Natural killer cell (primary cell): ENCODE results near the gene ANXA3. TPM values are rescaled to one million over a fixed set of nuclear protein-coding genes. Genes with fewer than 3 reads are reported as not detected.

Source experiments
- ATAC-seq, 3 donors: fragments of 150-1000 bp in 2 of 3; fragments of 200-7000 bp in 1 of 3; cut with Tn5 transposase; 1 replicate in 1 of 3; 2 replicates in 2 of 3; pipeline ENCODE4 v1.10.0; 2021; ENCODE audit warnings: mild to moderate bottlenecking in 2 of 3, moderate library complexity in 2 of 3
- DNase-seq, 2 donors: peaks; one replicate each; pipeline versions ENCODE4 v3.0.0 to v3.0.0-alpha.2; 2013 to 2021; ENCODE audit warnings: mixed read lengths in 1 of 2
- H3K27ac ChIP-seq: one replicate; pipeline ENCODE4 v1.5.1; 2013; ENCODE audit warnings: mild to moderate bottlenecking, low read length
- H3K27me3 ChIP-seq: one replicate; pipeline ENCODE4 v1.6.1; 2013; ENCODE audit warnings: low read length; ENCODE audit not compliant: control insufficient read depth, insufficient read depth
- H3K36me3 ChIP-seq: one replicate; pipeline ENCODE4 v1.6.1; 2013; ENCODE audit warnings: low read length; ENCODE audit not compliant: control insufficient read depth, insufficient read depth
- H3K4me1 ChIP-seq: one replicate; pipeline ENCODE4 v1.6.1; 2013; ENCODE audit warnings: low read length; ENCODE audit not compliant: control insufficient read depth, insufficient read depth
- H3K4me3 ChIP-seq: one replicate; pipeline ENCODE4 v1.5.1; 2013; ENCODE audit warnings: low read length
- H3K9me3 ChIP-seq: one replicate; pipeline ENCODE4 v1.6.1; 2013; ENCODE audit warnings: low read length; ENCODE audit not compliant: control insufficient read depth, insufficient read depth
- H3K27ac Mint-ChIP-seq, 2 donors: one replicate each; pipeline ENCODE4 v1.8.0; 2022; ENCODE audit warnings: mild to moderate bottlenecking in 2 of 2, mixed read lengths in 2 of 2, moderate library complexity in 1 of 2
- H3K27me3 Mint-ChIP-seq, 2 donors: one replicate each; pipeline ENCODE4 v1.8.0; 2022; ENCODE audit warnings: low read depth in 2 of 2, mixed read lengths in 2 of 2
- H3K36me3 Mint-ChIP-seq: one replicate; pipeline ENCODE4 v1.8.0; 2022; ENCODE audit warnings: mixed read lengths
- H3K4me1 Mint-ChIP-seq, 2 donors: one replicate each; pipeline ENCODE4 v1.8.0; 2022; ENCODE audit warnings: mixed read lengths in 2 of 2
- H3K4me3 Mint-ChIP-seq: one replicate; pipeline ENCODE4 v1.8.0; 2022; ENCODE audit warnings: mild to moderate bottlenecking, moderate library complexity, mixed read lengths
- H3K9me3 Mint-ChIP-seq, 2 donors: one replicate each; pipeline ENCODE4 v1.8.0; 2022; ENCODE audit warnings: mixed read lengths in 2 of 2
- WGBS: methylation state at CpG from one replicate; pipeline ENCODE4 v1.1.7; 2013; ENCODE audit warnings: missing lambda C conversion rate; ENCODE audit not compliant: insufficient coverage; 5-methylcytosine and 5-hydroxymethylcytosine counted together
- intact Hi-C: fragments of 100-400 bp; cut with micrococcal nuclease; formaldehyde crosslinking; loops from one replicate; pipeline ENCODE4 v1.14.2; 2022
- total RNA-seq, 4 donors: library from RNA; stranded (reverse); fragments of 120-200 nt in 1 of 4; gene quantifications; one replicate each; pipeline versions ENCODE4 v1.2.3 to v1.2.4, GENCODE V29; 2013 to 2022
- TF ChIP-seq, protein P1 (sequence below): fragments of 200-600 bp; IDR thresholded peaks from one replicate; pipeline ENCODE4 v1.8.0; 2022; ENCODE audit warnings: antibody characterized with exemption

Gene ANXA3
- total RNA-seq, 3 donors from 2014 or later (not counting 1 experiment from before 2014, with no cell fraction given), result 1.1 to 1.2 TPM; not detected in 1

DNA sequence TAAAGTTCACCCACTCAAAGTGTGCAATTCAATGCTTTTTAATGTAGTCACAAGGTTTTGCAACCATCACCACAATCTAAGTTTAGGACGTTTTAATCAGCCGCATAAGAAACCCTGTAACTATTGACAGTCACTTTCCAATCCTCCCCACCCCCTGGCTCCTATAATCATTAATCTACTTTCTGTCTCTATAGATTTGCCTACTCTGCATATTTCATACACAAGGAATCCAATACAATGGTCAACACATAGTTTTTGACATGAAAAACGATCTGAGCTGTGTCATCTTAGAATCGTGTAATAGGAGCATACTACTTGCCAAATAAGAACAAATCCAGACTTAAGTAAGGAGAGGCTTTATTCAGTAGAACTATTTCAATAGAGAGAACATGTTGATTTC is 47.6 kb downstream of the ANXA3 start:
- Histone ChIP-seq H3K27ac (no peak overlapping the region), H3K4me1 (no peaks in the 10 kb centered on the region), H3K9me3 (no peaks in the 10 kb centered on the region), H3K27me3 (no peaks in the 10 kb centered on the region), H3K36me3 (no peaks in the 10 kb centered on the region), H3K4me3 (no peak overlapping the region)
- H3K4me1 Mint-ChIP-seq, result no peaks in the 10 kb centered on the region
- WGBS, result 97% methylated on average over 2 of the region's 4 CpGs
- intact Hi-C loops, result no loop called here
- H3K36me3 Mint-ChIP-seq, result no peaks in the 10 kb centered on the region
- H3K27me3 Mint-ChIP-seq, result peaks cover 10 to 18% of the 10 kb centered on the region in 2 donors
- TF ChIP-seq, protein P1, sequence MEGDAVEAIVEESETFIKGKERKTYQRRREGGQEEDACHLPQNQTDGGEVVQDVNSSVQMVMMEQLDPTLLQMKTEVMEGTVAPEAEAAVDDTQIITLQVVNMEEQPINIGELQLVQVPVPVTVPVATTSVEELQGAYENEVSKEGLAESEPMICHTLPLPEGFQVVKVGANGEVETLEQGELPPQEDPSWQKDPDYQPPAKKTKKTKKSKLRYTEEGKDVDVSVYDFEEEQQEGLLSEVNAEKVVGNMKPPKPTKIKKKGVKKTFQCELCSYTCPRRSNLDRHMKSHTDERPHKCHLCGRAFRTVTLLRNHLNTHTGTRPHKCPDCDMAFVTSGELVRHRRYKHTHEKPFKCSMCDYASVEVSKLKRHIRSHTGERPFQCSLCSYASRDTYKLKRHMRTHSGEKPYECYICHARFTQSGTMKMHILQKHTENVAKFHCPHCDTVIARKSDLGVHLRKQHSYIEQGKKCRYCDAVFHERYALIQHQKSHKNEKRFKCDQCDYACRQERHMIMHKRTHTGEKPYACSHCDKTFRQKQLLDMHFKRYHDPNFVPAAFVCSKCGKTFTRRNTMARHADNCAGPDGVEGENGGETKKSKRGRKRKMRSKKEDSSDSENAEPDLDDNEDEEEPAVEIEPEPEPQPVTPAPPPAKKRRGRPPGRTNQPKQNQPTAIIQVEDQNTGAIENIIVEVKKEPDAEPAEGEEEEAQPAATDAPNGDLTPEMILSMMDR, result no peak
- no peak overlapping the region for H3K4me3 Mint-ChIP-seq
- H3K27ac Mint-ChIP-seq, result no peak overlapping the region
- DNase-seq (no peak), ATAC-seq (no peak)
- no peaks in the 10 kb centered on the region for H3K9me3 Mint-ChIP-seq

DNA sequence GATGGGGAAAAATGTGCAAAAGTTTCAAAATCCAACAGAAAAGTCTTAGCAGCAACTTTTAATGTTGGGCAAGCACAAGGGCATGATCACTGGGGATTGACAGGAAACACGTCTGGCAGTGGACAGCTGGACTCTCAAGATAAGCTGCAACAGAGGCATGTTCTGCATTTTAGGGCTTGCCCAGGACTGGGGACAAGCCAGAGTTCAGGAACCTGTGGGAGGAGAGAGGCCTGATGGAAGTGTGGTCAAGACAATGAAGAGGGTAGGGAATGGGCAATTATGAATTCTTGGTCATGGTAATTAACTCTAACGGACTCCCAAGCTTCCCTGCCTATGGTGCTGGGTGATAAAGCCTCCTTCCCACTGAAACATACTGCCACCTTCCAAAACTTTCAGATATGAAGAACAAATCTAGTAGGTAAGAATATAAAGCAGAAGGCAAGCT is 48.4 kb downstream of the ANXA3 start:
- Mint-ChIP-seq H3K36me3 (no peaks in the 10 kb centered on the region), H3K27me3 (peaks cover 10 to 18% of the 10 kb centered on the region in 2 donors), H3K4me3 (no peak overlapping the region), H3K27ac (no peak overlapping the region), H3K9me3 (no peaks in the 10 kb centered on the region), H3K4me1 (no peaks in the 10 kb centered on the region)
- 76% methylated on average over 1 of the region's 2 CpGs for WGBS
- no peak for DNase-seq
- no peak overlapping the region for H3K27ac ChIP-seq
- no peak overlapping the region for H3K4me3 ChIP-seq
- no peaks in the 10 kb centered on the region for H3K36me3 ChIP-seq
- no peaks in the 10 kb centered on the region for H3K27me3 ChIP-seq
- H3K9me3 ChIP-seq, result no peaks in the 10 kb centered on the region
- no peak for ATAC-seq
- TF ChIP-seq, protein P1, result no peak
- intact Hi-C loops, result no loop called here
- no peaks in the 10 kb centered on the region for H3K4me1 ChIP-seq

DNA sequence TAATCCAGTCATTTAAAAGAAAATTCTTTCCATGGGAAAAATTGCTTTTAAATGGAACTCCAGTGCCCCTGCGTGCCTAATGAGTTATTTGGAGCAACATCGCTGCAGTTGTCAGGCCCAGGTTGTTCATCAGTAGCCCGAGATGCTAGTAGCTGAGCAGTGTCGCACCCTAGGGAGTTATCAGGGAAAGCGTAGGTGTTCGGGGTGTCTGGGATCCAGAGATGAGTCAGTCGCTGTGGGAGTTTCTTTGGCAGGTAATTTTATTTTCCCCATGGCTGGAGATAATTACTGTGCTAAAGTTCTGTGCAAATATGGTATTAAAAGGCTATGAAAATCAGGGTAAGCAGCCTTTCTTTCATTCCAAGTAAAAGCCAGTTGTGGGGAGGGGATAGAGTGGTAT is 49.4 kb downstream of the ANXA3 start:
- TF ChIP-seq, protein P1, result no peak
- intact Hi-C loops, result no loop called here
- H3K36me3 Mint-ChIP-seq, result no peaks in the 10 kb centered on the region
- Histone ChIP-seq H3K4me1 (no peaks in the 10 kb centered on the region), H3K27me3 (no peaks in the 10 kb centered on the region), H3K9me3 (no peaks in the 10 kb centered on the region), H3K27ac (no peak overlapping the region), H3K36me3 (no peaks in the 10 kb centered on the region), H3K4me3 (no peak overlapping the region)
- H3K4me3 Mint-ChIP-seq, result no peak overlapping the region
- DNase-seq, result no peak
- 91% methylated on average over 7 of the region's 7 CpGs for WGBS
- no peaks in the 10 kb centered on the region for H3K9me3 Mint-ChIP-seq
- no peaks in the 10 kb centered on the region for H3K4me1 Mint-ChIP-seq
- peaks cover 10 to 18% of the 10 kb centered on the region in 2 donors for H3K27me3 Mint-ChIP-seq
- H3K27ac Mint-ChIP-seq, result no peak overlapping the region
- ATAC-seq, result no peak

DNA sequence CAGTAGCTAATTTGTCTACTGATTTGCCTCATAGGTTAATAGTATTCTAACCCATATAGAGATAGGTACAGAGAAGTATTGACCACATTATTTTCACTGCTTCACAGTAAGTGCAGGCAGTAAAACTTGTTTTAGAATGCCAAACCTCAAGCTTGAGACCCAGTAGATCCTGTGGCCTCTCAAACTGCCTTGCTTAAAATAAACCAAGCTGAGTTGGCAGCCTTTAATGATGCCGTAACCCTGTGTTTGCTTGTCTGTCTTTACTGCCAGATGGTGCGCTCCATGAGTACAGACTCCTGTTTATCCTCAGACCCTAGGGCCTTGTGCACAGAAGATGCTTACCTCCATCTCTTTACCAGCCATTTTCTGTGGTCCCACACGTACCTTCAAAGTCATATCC is 50.8 kb downstream of the ANXA3 start:
- Histone ChIP-seq H3K4me1 (no peaks in the 10 kb centered on the region), H3K9me3 (no peaks in the 10 kb centered on the region), H3K27me3 (no peaks in the 10 kb centered on the region), H3K4me3 (no peak overlapping the region), H3K36me3 (no peaks in the 10 kb centered on the region), H3K27ac (no peak overlapping the region)
- H3K27ac Mint-ChIP-seq, result no peak overlapping the region
- TF ChIP-seq, protein P1, result no peak
- ATAC-seq, result no peak
- H3K36me3 Mint-ChIP-seq, result no peaks in the 10 kb centered on the region
- H3K9me3 Mint-ChIP-seq, result no peaks in the 10 kb centered on the region
- WGBS, result 81% methylated on average over 3 of the region's 3 CpGs
- H3K4me1 Mint-ChIP-seq, result no peaks in the 10 kb centered on the region
- DNase-seq, result no peak
- no peak overlapping the region for H3K4me3 Mint-ChIP-seq
- peaks cover 10 to 18% of the 10 kb centered on the region in 2 donors for H3K27me3 Mint-ChIP-seq
- intact Hi-C loops, result no loop called here
